ENCODE measurements around the gene RUFY4. TPM values are rescaled to one million over a fixed set of nuclear protein-coding genes. Genes with fewer than 3 reads are reported as not detected.

The RUFY4 gene
- total and polyA plus RNA-seq, 2 donors (not counting 3 experiments of a cell fraction or from before 2014, with no cell fraction given): not detected

- H3K4me2 ChIP-seq (ENCODE audit: insufficient read depth, low read length): no peak within 1 kb of the TSS
- H4K20me1 ChIP-seq (replicated peaks; ENCODE audit: control insufficient read depth, extremely low read depth, insufficient read depth, low read length): no peaks in the 10 kb centered on the region
- ChIA-PET CTCF (no interaction called here), POLR2A (no interaction called here)
- no peaks in the 10 kb centered on the region for H3K79me2 ChIP-seq (ENCODE audit: control insufficient read depth, insufficient read depth, low read length)
- no peak within 1 kb of the TSS for H3K27ac ChIP-seq (ENCODE audit: insufficient read depth, low read depth, low read length)
- dilution Hi-C loops (cut with MboI; ENCODE audit: extremely low pct_ligation_motif_present, low sequenced_read_pairs) (no loop called here), intact Hi-C loops (cut with micrococcal nuclease) (no loop called here)
- no peaks in the 10 kb centered on the region for H3K27me3 ChIP-seq (ENCODE audit: control insufficient read depth in 2 of 2, insufficient read depth in 2 of 2, low read length in 2 of 2)
- no peaks in the 10 kb centered on the region for H3K9me3 ChIP-seq (replicated peaks; ENCODE audit: control insufficient read depth, insufficient read depth, low read length)
- BruUV-seq (replicated peaks): no TSS peak
- FAIRE-seq: no peak
- H3K4me3 ChIP-seq (replicated peaks in 1 of 3; ENCODE audit: insufficient read depth in 1 of 3, low read depth in 1 of 3, low read length in 3 of 3): no peak within 1 kb of the TSS
- no peaks in the 10 kb centered on the region for H3K9me1 ChIP-seq (replicated peaks; ENCODE audit: control insufficient read depth, extremely low read depth, insufficient read depth, low read length)
- H3K9ac ChIP-seq (replicated peaks; ENCODE audit: extremely low read depth, insufficient read depth, low read length): no peak within 1 kb of the TSS
- TF ChIP-seq EZH2 (IDR thresholded peaks at IDR 0.05; ENCODE audit: borderline replicate concordance, low read depth, low read length, severe bottlenecking) (no peak), GATA2 (IDR thresholded peaks at IDR 0.05; ENCODE audit: insufficient read depth, insufficient read length, low read depth, low read length) (no peak), JUN (IDR thresholded peaks at IDR 0.05; ENCODE audit: borderline replicate concordance, insufficient read depth, insufficient read length, low read depth) (no peak), POLR2AphosphoS5 (IDR thresholded peaks at IDR 0.05; ENCODE audit: insufficient read depth, low read depth, low read length) (no peak), MAX (IDR thresholded peaks at IDR 0.05; ENCODE audit: insufficient read depth, insufficient read length) (no peak), MYC (IDR thresholded peaks at IDR 0.05; ENCODE audit: low read depth, low read length) (no peak), CTCF (IDR thresholded peaks at IDR 0.05; ENCODE audit: extremely low read depth in 1 of 2, insufficient read depth in 1 of 2, low read depth in 1 of 2, low read length in 2 of 2) (no peak)
- no peak within 1 kb of the TSS for H2AFZ ChIP-seq (ENCODE audit: low read depth, low read length)
- no peak for DNase-seq (ENCODE audit: low read depth, low spot score)
- no peaks in the 10 kb centered on the region for H3K4me1 ChIP-seq (ENCODE audit: control insufficient read depth, extremely low read depth, insufficient read depth, low read length)
- no peaks in the 10 kb centered on the region for H3K36me3 ChIP-seq (ENCODE audit: control insufficient read depth in 2 of 2, extremely low read depth in 1 of 2, insufficient read depth in 2 of 2, low read length in 2 of 2)
These were observed 56.6 kb downstream of the RUFY4 start, which contains the start of gene CXCR2 for GRCh38 chr2:218125626-218126080. CXCR2 (plus strand) TSS chr2:218126028; CDS start chr2:218134802, 8,774 bp downstream.

Measured in endothelial cell of umbilical vein (primary cell).